ENCODE measurements around the gene PBX1. TPM values are rescaled to one million over a fixed set of nuclear protein-coding genes. Genes with fewer than 3 reads are reported as not detected.

Gene PBX1
- total and polyA plus RNA-seq, 4 donors = 7.8 to 112 (median 33.5) TPM

DNA sequence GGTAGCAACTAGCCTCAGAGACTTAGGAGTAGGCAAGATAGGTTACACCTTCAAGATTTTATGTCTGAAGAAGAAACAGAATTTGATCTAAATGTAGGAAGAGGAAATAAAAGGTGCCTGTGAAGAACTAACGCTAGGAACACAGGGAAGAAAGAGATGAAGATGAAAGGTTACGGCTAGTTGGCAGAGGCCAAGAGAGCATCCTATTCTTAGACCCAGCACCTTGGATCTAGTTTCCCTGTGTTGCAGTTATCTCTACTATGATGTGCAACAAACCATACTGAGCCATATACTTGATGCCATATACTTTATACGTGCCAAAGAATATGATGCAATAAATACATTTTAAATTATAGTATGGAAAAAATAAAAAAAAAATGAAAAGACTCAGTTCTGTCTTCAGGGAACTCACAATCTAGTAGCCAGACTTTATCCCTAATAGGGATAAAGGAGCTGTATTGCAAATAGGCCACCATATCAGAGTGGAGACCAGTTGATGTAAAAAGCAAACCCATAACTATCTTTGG is 181.1 kb downstream of the PBX1 start:
- no peak for DNase-seq
- H3K27ac ChIP-seq (ENCODE audit: low read depth in 1 of 2, low read length in 1 of 2) = no peak overlapping the region
- no peaks in the 10 kb centered on the region for H3K27me3 ChIP-seq (ENCODE audit: control insufficient read depth in 3 of 3, insufficient read depth in 3 of 3, low read length in 2 of 3)
- WGBS, 2 donors = 93 to 94% methylated on average over 3 of the region's 3 CpGs
- H3K4me3 ChIP-seq = no peak overlapping the region
- H3K36me3 ChIP-seq (ENCODE audit: control insufficient read depth in 4 of 4, insufficient read depth in 4 of 4, low read length in 4 of 4) = no peaks in the 10 kb centered on the region
- TF ChIP-seq, protein P1, sequence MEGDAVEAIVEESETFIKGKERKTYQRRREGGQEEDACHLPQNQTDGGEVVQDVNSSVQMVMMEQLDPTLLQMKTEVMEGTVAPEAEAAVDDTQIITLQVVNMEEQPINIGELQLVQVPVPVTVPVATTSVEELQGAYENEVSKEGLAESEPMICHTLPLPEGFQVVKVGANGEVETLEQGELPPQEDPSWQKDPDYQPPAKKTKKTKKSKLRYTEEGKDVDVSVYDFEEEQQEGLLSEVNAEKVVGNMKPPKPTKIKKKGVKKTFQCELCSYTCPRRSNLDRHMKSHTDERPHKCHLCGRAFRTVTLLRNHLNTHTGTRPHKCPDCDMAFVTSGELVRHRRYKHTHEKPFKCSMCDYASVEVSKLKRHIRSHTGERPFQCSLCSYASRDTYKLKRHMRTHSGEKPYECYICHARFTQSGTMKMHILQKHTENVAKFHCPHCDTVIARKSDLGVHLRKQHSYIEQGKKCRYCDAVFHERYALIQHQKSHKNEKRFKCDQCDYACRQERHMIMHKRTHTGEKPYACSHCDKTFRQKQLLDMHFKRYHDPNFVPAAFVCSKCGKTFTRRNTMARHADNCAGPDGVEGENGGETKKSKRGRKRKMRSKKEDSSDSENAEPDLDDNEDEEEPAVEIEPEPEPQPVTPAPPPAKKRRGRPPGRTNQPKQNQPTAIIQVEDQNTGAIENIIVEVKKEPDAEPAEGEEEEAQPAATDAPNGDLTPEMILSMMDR (IDR thresholded peaks at IDR 0.05; ENCODE audit: control extremely low read depth, extremely low read depth) = no peak
- H3K4me1 ChIP-seq (ENCODE audit: control insufficient read depth in 5 of 5, insufficient read depth in 5 of 5, low read length in 5 of 5) = peaks cover 0 to 10% (median 4%) of the 10 kb centered on the region in 5 donors
- ATAC-seq (ENCODE audit: insufficient read depth, low FRiP score) = no peak
- H3K9me3 ChIP-seq (ENCODE audit: control insufficient read depth in 4 of 4, insufficient read depth in 3 of 4, low read length in 3 of 4) = no peaks in the 10 kb centered on the region
- no peak overlapping the region for H3K9ac ChIP-seq (ENCODE audit: insufficient read depth in 1 of 2, low read length in 2 of 2)

DNA sequence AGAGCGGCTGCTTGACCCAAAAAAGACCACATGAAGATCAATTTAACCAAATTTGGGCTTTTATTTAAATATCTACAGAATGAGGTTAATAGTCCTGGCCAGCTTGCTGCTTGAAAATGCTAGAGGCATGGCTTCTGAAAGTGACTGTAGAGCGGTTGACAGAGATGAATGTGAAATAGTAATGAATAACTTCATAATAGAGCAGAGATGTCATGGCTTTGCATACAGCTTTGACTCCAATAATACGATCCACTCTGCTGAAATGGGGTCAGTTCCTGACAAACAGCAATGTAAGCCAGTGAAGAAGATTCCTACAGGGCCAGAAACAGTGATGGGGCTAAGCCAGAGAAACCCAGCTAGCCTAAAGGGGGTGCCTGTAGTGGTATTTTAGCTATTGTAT is 183.8 kb downstream of the PBX1 start:
- ATAC-seq (ENCODE audit: insufficient read depth, low FRiP score) = no peak
- no peaks in the 10 kb centered on the region for H3K9me3 ChIP-seq (ENCODE audit: control insufficient read depth in 4 of 4, insufficient read depth in 3 of 4, low read length in 3 of 4)
- no peak overlapping the region for H3K9ac ChIP-seq (ENCODE audit: insufficient read depth in 1 of 2, low read length in 2 of 2)
- no peaks in the 10 kb centered on the region for H3K27me3 ChIP-seq (ENCODE audit: control insufficient read depth in 3 of 3, insufficient read depth in 3 of 3, low read length in 2 of 3)
- no peak overlapping the region for H3K27ac ChIP-seq (ENCODE audit: low read depth in 1 of 2, low read length in 1 of 2)
- no peak overlapping the region for H3K4me3 ChIP-seq
- no peaks in the 10 kb centered on the region for H3K36me3 ChIP-seq (ENCODE audit: control insufficient read depth in 4 of 4, insufficient read depth in 4 of 4, low read length in 4 of 4)
- TF ChIP-seq, protein P1 (IDR thresholded peaks at IDR 0.05; ENCODE audit: control extremely low read depth, extremely low read depth) = no peak
- peaks cover 0 to 21% (median 6%) of the 10 kb centered on the region in 5 donors for H3K4me1 ChIP-seq (ENCODE audit: control insufficient read depth in 5 of 5, insufficient read depth in 5 of 5, low read length in 5 of 5)
- no peak for DNase-seq
- 86 to 98% methylated on average over 3 of the region's 3 CpGs for WGBS, 2 donors

DNA sequence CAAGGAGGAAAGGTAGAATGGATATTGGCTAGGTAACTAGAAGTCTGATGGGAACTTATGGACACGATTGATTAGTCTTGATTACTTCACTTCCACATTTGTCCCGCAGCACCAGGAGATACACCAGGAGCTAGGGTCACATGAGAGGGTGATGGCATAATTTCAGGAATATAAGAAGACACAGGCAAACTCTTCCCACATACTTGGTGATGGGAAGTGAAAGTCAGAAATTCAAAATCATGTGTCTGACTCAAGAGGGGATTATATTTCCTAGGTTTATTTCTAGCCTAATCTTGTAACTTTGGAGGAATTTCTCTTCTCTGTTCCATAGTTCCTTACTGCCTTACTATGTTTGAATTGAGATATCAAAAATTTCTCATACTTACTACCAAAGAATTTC is 185.0 kb downstream of the PBX1 start:
- Histone ChIP-seq H3K9ac (ENCODE audit: insufficient read depth in 1 of 2, low read length in 2 of 2) (no peak overlapping the region), H3K27ac (ENCODE audit: low read depth in 1 of 2, low read length in 1 of 2) (no peak overlapping the region), H3K27me3 (ENCODE audit: control insufficient read depth in 3 of 3, insufficient read depth in 3 of 3, low read length in 2 of 3) (no peaks in the 10 kb centered on the region), H3K4me1 (ENCODE audit: control insufficient read depth in 5 of 5, insufficient read depth in 5 of 5, low read length in 5 of 5) (peaks cover 0 to 28% (median 14%) of the 10 kb centered on the region in 5 donors), H3K36me3 (ENCODE audit: control insufficient read depth in 4 of 4, insufficient read depth in 4 of 4, low read length in 4 of 4) (no peaks in the 10 kb centered on the region), H3K4me3 (no peak overlapping the region), H3K9me3 (ENCODE audit: control insufficient read depth in 4 of 4, insufficient read depth in 3 of 4, low read length in 3 of 4) (no peaks in the 10 kb centered on the region)
- 85 to 90% methylated on average over 2 of the region's 2 CpGs for WGBS, 2 donors
- TF ChIP-seq, protein P1 (IDR thresholded peaks at IDR 0.05; ENCODE audit: control extremely low read depth, extremely low read depth) = no peak
- DNase-seq = no peak
- ATAC-seq (ENCODE audit: insufficient read depth, low FRiP score) = no peak

DNA sequence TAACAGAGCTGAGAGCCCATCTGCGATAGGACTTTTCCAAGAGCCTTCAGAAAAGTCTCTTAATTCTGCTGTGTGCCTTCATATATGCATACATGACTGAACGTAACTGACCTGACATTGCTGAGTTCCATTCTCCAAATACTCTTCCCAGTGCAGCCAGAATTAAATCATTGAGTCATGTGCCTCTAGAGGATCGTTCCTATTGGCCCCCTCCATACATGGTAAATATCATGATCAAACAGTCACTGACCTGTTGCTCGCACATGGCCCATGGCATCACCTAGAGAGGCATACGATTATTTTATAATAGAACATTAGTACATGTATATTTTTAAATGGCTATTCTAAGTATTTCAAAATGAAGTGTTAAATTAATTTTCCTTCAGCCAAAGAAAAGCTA is 186.8 kb downstream of the PBX1 start:
- Histone ChIP-seq H3K4me1 (ENCODE audit: control insufficient read depth in 5 of 5, insufficient read depth in 5 of 5, low read length in 5 of 5) (peaks cover 0 to 32% (median 14%) of the 10 kb centered on the region in 5 donors), H3K27ac (ENCODE audit: low read depth in 1 of 2, low read length in 1 of 2) (no peak overlapping the region), H3K4me3 (no peak overlapping the region), H3K9ac (ENCODE audit: insufficient read depth in 1 of 2, low read length in 2 of 2) (no peak overlapping the region), H3K9me3 (ENCODE audit: control insufficient read depth in 4 of 4, insufficient read depth in 3 of 4, low read length in 3 of 4) (no peaks in the 10 kb centered on the region), H3K27me3 (ENCODE audit: control insufficient read depth in 3 of 3, insufficient read depth in 3 of 3, low read length in 2 of 3) (no peaks in the 10 kb centered on the region), H3K36me3 (ENCODE audit: control insufficient read depth in 4 of 4, insufficient read depth in 4 of 4, low read length in 4 of 4) (no peaks in the 10 kb centered on the region)
- TF ChIP-seq, protein P1 (IDR thresholded peaks at IDR 0.05; ENCODE audit: control extremely low read depth, extremely low read depth) = no peak
- no peak for DNase-seq
- ATAC-seq (ENCODE audit: insufficient read depth, low FRiP score) = no peak
- 96 to 98% methylated on average over 5 of the region's 5 CpGs for WGBS, 2 donors

All from lung (tissue), 12 donors.